Occipital lobe (tissue), 2 donors: ENCODE measurements around the gene FBXL16. TPM values are rescaled to one million over a fixed set of nuclear protein-coding genes. Genes with fewer than 3 reads are reported as not detected.

Source experiments
- DNase-seq: peaks from one replicate; lab custom pipeline; 2025; lab: John Stamatoyannopoulos, UW
- total RNA-seq: library from RNA; depleted of rRNA; stranded (reverse); fragments of >200 nt; gene quantifications from one replicate; pipeline ENCODE4 v1.2.3, GENCODE V29; 2014

FBXL16 gene
- total RNA-seq, 1 donor from 2014 or later: 3.7 TPM

- no peak for DNase-seq
Measured at GRCh38 chr16:678209-678857, 27.3 kb downstream of the FBXL16 start.

- no peak for DNase-seq
Measured at GRCh38 chr16:677316-678190, 28.0 kb downstream of the FBXL16 start.

GRCh38 chr16:676913-677312 lies 28.7 kb downstream of the FBXL16 start:
- no peak for DNase-seq

GRCh38 chr16:676565-676902 lies 29.1 kb downstream of the FBXL16 start:
- DNase-seq: no peak

- no peak for DNase-seq
Measured at GRCh38 chr16:675884-676564, 29.6 kb downstream of the FBXL16 start.

- DNase-seq: peak; percentile 50
Measured at GRCh38 chr16:674968-675883, 30.4 kb downstream of the FBXL16 start, which contains the start of gene RHBDL1. RHBDL1 (plus strand) TSS chr16:675671; CDS start chr16:675791, 120 bp downstream.

GRCh38 chr16:674214-674881 lies 31.3 kb downstream of the FBXL16 start:
- no peak for DNase-seq

- no peak for DNase-seq
Measured at GRCh38 chr16:673399-673991, 32.1 kb downstream of the FBXL16 start.

GRCh38 chr16:672851-673250 lies 32.8 kb downstream of the FBXL16 start:
- no peak for DNase-seq

- DNase-seq: no peak
Measured at GRCh38 chr16:672371-672770, 33.2 kb downstream of the FBXL16 start.

- no peak for DNase-seq
Measured at GRCh38 chr16:671353-672131, 34.1 kb downstream of the FBXL16 start.

- no peak for DNase-seq
Measured at GRCh38 chr16:670485-671352, 34.9 kb downstream of the FBXL16 start.

GRCh38 chr16:669666-670065 lies 35.9 kb downstream of the FBXL16 start:
- DNase-seq: no peak

GRCh38 chr16:668519-669171 lies 37.0 kb downstream of the FBXL16 start:
- no peak for DNase-seq

- peak; percentile 82 for DNase-seq
Measured at GRCh38 chr16:667780-668518, 37.7 kb downstream of the FBXL16 start, which contains the start of gene RHOT2. RHOT2 (plus strand) TSS chr16:668132; CDS start chr16:668200, 68 bp downstream.

GRCh38 chr16:667113-667779 lies 38.4 kb downstream of the FBXL16 start:
- no peak for DNase-seq

GRCh38 chr16:666572-666971 lies 39.0 kb downstream of the FBXL16 start:
- DNase-seq: no peak
